GM11168 (cell line): ENCODE data around the gene RPRML.
"Not testable (repeated sequence)": the region's sequence is repeated elsewhere in the genome, so short reads cannot be mapped to it uniquely, and the experiment has no call there.

Experiments
- in situ Hi-C: fragments of 300-500 bp; cut with MboI; formaldehyde crosslinking; loops from one replicate; pipeline ENCODE4 v1.12.0; 2022; ENCODE audit warnings: low sequenced_read_pairs; ENCODE audit not compliant: unreplicated experiment

RPRML gene

DNA sequence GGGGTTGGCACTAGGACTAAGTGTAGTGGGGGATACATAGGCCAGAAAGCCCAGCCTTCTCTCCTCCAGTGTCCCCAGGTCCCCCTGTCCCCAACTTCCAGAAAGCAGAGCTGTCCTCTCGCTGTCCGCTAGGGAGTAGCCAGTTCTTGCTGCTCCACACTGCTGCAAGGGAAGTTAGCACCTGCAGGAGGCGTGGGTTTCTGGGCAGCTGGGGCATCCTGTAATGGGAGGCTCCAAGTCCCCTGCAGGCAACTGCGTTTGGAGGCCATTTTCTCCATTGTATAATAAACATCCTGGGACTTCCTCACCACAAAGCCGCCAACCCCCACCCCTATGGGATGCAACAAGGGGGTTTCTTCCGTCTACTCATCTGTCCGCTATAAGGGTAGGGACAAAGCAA is 1.7 kb downstream of the RPRML start:
- in situ Hi-C loops: no loop called here

DNA sequence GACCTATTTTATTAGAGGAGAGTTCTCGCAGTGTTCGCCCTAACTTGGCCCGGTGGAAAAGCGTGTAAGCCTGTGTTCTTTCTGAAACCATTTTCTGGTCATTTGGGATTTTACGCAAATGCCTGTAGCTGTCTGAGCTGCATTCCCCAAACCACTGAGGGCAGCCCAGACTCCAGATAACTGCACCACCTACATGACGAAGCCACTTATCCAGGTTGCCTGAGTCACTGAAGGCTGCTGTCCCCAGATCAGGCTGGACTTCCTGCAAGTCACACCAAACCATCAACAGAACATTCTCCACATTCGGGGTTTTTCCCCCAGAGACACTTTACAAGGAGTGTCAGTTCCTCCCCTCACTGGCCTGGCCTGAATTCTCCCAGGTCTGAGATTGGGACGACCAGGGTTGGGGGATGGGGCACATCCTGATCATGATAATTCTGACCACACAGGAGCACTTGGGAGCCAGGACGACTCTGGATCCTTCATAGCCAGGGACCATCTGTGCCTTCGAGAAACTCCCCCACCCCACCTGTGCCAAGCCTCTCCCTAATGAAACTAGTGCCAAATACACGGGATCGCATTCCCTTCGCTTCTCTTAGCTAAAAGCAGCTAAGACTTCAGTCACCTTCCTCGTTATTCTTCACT is 2.3 kb downstream of the RPRML start:
- in situ Hi-C loops: no loop called here

DNA sequence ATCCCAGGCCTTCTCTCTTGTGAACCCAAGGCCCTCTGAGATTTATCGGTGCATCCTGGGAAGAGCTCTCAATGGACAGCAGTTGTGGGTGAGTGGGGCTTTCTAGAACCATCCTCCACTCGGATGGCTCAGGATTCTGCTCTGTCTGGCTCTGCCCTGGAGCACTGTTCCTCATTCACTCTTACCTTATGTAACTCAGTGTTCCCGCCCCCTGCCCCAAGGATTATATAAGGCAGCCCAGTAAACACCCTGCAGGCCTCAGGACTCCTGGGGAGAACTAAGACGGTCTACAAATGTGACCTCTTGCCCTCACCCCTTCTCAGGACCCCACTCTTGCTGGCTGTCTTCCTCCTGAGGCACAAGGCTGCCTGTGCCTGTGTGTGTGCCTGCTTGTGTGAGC is 3.8 kb downstream of the RPRML start:
- in situ Hi-C loops: no loop called here

DNA sequence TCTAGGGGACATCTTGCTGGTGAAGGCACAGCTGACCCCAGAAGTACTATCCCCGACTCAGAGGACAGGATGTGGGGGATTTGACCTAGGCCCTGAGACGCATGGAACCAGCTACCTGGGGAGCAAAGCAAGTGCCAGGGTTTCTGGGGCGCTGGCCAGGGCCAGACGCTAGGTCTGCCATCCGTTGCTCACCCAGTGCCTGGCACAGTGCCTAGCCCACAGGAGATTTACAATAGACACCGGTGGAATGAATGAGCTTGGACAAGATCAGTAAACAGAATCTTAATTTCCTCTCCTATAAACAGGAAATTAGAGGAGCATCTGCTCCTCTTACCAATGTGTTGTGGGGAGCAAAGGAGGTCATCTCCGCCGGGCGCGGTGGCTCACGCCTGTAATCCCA is 5.0 kb downstream of the RPRML start:
- in situ Hi-C loops: no loop called here

DNA sequence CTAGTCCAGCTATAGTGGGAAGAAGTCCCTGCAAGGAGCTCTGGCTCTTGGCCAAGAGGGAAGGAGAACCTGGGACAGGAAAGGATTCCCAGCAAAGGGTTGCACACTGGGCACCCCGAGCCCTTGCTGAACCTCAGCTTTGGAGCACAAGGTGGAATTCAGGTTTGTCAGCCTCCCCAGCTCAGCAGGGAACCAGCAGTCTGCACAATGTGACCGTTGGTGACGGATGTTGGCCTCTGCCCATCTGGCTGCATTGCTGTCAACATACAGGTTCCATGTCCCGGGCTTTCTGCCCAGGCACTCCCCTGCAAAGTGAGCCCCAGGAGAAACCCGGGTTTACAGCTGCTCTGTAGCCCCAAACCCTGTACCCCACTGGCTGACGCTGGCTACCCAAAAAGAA is 6.7 kb downstream of the RPRML start:
- in situ Hi-C loops: no loop called here

DNA sequence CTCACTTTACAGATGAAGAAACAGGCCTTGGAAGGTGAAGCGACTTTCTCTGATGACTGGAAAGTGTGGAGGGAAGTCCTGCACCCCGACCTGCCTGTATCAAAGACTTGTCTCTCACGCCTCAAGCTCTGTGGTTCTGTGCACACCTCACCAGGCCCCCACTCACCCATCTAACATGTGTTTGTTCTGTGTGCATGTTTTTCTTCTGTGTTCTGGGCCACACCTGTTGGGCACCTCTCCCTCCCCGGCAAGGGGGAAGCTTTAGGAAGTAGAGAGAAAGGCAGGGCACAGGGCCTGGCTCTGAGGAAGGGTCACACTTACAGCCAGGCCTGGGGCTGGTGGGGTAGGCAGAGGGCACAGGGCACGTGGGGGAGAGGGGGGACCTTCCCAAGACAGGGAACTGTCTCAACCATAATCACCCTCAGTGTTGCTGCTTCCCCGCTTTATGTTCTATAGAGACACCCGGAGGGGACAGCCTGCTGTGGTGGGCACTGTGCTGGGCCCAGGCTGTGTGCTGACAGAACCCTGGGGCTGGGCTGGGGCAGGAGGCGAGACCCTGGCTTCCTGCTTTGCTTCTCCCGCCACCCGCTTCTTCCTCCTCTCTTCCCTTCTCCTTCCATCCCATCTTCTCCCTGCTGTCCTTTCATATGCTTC is 7.3 kb downstream of the RPRML start:
- in situ Hi-C loops: no loop called here

DNA sequence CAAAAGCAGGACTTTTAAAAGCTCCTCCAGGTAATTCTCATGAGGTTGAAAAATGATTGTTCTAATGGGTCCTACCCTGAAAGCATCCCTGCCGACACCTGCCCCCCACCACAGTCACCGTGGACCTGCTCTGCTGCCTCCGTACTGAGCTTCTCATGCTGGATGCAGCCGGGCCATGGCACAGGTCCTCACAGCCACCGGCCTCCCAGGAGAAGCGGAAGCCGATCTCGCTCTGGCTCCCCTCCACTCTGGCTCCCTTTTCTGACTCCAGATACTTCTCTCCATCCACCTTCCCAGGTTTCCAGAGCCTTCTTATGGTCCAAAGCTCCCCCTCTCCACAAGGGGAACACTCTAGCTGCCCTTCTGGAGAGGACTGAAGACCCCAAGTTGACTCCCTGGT is 10.2 kb downstream of the RPRML start:
- in situ Hi-C loops: no loop called here

DNA sequence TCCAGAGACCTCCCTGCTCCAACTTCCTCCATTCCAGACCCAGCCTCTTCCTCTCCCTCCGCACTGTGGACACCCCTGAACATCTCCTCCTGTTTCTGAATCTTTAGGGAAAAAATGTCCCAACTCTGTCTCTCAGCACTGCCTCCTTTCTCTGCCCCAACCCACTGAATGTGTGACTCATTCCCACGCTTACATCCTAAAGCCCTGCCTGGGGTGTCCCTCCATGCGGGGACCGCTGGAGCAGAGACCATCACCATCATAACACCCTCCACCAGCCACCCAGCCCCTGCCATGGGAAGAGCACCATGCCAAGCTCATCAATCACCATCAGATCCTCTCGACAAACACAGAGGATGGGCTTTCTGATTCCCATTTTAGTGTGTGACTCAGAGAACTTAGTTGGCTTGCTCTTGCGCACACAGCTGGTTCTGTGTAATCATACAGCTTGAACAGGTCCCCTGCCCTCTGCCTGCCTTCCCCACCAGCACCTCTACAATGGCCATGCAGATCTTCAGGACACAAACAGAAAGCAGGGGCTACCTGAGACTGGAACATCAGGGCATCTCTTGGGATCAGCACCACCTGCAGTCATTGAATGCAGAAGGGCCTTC is 10.7 kb downstream of the RPRML start:
- in situ Hi-C loops: no loop called here

DNA sequence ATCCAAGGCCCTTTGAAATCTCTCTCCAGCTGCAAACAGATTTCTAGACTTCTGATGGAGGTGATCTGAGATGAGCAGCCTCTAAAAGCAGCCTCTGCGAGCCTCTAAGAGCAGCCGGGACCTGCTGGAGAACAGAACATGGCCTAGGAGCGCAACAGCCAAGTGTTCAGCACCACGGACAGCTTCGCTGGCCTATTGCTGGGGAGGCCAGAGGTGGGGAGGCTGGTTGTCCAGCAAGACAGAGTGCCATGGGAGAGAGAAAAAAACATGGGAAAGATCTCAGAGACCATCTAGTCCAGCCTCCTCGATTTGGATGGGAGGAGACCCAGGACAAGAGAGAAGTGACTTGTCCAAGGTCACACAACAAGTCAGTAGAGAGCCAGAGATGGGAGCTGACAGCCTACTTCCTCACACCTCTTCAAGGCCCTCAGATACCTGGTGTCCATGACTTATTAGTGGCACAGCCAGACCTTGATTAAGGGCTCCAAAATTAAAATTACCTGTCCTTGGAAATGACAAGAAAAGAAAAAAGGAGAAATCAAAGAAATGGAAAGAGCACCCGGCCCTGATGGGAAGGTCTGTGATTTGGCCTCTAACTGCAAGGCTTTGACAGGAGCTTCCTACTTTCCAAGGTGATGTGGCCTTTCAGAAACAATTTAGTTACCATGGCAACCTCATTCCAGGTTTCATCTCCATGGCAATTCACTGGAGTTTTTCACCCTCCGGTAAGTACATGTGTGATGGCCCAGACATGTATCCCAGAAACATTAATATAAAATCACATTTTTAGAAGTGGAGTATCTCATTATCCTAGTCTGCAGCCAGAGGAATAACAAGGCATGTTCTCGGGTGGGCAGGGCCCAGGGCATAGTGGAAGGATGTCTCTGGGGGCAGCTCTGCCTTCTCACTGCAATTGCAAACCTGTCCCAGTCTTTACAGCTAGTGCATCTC is 14.5 kb downstream of the RPRML start:
- in situ Hi-C loops: no loop called here

DNA sequence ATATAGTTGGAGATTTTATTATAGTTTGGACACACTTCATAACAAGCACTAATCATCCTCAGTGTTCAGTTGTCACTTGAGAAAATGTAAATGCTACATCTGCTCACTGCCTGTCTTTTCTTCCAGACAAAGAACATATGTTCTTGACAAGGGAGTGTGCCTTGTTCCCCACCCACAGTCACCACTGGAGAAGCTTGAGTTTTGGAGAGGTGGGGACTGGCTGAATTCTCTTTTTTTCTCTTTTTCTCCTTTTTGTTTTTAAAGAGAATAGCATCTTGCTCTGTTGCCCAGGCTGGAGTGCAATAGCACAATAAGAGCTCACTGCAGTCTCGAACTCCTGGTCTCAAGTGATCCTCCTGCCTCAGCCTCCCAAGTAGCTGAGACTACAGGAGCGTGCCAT is 15.5 kb downstream of the RPRML start:
- in situ Hi-C loops: no loop called here

DNA sequence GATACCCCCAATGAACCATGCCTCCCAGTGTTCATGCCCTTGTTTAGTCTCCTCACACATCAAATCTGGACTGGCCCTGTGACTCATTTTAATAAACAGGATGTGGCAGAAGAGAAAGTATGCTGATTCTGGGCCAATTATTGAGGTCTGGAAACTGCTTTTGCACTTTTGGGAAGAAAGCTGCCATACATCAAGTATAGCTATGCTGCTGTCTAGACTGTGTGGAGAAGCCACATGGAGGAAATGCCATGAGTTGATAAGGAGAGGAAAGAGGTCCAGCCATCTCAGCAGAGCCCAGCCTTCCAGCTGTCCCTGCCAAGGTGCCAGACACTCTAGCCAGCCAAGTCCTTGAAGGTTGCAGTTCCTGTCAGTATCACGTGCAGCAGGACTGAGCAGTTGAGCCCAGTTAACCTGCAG is 16.7 kb downstream of the RPRML start:
- in situ Hi-C loops: no loop called here

DNA sequence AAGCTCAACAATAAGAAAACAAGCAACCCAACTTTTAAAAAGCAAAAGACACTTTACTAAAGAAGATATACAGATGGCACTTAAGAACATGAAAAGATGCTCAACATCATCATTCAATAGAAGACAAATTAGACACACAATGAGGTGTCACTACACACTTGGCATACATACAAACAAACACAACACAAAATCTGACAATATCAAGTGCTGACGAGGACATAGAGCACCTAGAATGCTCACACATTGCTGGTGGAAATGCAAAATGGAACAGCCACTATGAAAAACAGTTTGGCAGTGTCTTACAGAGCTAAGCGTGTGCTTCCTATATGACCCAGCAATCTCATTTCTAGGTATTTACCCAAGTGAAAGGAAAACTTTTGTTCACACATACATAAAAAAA is 18.9 kb downstream of the RPRML start:
- in situ Hi-C loops: no loop called here

DNA sequence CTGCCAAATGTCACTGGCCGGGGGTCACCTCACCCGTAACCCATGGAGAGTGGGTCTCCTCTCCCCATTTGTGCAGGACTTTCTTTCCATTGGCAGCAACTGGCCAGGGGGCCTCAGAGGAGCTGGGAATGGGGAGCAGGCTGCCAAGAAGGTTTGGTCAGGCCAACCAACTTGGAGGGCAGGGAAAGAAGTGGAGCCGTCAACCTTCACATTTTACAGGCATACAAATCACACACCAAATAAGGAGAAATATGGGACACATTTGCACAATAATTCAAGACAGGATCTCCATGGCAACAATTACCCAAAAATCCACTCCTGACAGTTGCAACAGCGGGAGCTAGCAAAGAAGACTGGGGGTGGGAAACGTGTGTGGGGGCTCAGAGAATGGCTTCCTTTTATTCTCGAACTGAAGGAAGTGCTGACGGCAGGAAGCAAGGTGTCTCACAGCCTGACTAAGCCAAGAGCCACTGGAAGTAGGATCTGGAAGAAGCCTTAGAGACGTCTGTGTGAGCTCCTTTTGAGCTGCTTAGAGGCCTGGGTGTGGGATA is 20.9 kb downstream of the RPRML start:
- in situ Hi-C loops: no loop called here

DNA sequence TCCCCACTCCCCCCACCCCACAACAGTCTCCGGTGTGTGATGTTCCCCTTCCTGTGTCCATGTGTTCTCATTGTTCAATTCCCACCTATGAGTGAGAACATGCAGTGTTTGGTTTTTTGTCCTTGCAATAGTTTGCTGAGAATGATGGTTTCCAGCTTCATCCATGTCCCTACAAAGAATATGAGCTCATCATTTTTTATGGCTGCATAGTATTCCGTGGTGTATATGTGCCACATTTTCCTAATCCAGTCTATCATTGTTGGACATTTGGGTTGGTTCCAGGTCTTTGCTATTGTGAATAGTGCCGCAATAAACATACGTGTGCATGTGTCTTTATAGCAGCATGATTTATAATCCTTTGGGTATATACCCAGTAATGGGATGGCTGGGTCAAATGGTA is 25.9 kb downstream of the RPRML start:
- in situ Hi-C loops: not testable (repeated sequence)

DNA sequence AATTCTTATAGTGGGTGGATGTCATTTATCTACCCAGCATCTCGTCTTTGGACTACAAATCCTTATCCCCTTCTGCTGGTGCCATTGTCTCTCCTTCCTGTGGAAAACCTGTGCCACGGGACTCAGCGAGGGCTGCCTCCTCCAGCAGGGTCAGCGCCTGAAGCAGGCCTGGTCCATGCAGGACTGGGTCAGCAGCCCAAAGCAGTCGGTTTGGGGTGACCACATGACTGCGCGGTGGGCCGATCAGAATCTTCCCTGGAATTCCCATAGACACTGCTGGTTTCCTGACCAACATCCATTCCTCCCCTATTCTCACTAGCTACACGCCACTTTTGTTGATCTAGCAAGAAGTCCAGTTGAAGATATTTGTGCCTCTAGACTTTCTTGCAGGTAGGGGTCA is 26.9 kb downstream of the RPRML start:
- in situ Hi-C loops: no loop called here

DNA sequence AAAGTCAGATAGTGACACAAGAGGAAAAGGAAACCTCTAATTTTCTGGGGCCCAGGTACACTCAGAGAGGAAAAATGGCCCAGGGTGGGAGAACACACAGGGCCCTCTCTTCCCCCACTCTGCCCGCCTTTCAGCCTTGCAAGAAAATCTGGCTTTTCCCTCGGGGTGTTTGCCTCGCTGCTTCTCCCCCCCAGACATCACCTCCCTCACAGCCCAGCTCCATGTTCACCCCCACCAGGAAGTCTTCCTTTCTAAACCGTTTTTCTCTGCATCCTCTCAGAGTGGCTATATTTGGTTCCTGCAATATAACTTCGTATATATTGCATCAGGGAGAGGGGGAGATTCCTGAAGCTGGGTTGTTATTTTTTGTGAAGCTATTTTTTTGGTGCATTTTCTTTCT is 27.3 kb downstream of the RPRML start:
- in situ Hi-C loops: no loop called here

DNA sequence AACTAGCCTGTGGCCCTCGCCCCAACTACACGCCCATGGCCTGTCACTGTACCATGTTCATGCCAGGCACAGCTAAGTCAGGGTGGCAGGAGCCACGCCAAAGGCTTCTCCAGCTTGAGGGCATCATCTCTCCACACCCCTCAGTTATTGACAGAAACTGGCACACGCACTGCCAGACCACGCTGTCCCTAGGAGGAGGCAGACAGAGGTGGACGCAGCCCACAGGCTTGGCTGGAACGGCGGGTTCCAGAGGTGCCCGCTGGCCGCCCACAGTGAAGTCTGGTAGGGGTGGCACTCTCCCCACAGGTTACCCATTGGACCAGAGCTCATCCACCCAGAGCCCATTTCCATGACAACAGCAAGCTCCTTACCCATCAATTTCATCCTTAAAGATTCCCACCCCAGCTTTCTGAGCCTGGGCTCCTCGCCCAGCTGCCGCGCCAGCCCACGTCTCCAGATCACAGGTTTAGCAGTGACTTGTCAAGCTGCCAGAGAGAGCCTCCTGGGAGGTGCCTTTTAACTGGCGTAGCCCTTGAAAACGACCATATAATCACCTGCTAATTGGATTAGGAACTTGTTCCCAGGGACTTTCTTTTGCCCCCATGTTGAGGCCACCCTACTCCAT is 27.9 kb downstream of the RPRML start:
- in situ Hi-C loops: no loop called here

DNA sequence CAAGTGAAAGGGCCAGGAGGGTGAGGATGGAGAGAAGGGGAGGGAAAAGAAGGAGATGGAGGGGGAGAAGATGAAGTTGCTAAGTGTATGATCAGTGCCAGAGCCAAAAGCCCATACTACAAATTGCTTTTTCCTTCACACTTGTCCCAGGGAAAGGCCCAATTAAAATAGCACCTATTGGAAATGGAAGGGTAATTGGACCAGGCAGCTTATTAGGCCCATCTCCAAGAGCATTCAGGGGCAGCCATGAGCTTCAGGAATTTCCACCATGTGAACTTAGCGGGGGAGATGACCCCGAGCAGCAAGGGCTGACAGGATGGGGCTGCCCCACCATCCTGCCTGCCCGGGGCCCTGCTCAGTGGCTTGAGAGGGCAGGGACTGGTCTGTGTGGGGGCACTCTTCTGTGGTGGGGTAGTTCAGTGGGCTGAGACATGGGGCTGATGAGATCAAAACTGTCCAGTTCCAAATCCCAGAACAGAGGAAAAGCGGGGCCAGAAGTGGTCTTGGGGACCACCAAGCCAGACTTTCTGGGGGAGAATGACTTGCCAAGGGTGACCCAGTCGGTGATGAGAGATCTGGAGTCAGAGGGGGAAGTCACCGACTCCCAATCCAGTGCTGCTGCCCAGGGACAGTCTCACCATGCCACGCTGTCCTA is 28.6 kb downstream of the RPRML start:
- in situ Hi-C loops: no loop called here

DNA sequence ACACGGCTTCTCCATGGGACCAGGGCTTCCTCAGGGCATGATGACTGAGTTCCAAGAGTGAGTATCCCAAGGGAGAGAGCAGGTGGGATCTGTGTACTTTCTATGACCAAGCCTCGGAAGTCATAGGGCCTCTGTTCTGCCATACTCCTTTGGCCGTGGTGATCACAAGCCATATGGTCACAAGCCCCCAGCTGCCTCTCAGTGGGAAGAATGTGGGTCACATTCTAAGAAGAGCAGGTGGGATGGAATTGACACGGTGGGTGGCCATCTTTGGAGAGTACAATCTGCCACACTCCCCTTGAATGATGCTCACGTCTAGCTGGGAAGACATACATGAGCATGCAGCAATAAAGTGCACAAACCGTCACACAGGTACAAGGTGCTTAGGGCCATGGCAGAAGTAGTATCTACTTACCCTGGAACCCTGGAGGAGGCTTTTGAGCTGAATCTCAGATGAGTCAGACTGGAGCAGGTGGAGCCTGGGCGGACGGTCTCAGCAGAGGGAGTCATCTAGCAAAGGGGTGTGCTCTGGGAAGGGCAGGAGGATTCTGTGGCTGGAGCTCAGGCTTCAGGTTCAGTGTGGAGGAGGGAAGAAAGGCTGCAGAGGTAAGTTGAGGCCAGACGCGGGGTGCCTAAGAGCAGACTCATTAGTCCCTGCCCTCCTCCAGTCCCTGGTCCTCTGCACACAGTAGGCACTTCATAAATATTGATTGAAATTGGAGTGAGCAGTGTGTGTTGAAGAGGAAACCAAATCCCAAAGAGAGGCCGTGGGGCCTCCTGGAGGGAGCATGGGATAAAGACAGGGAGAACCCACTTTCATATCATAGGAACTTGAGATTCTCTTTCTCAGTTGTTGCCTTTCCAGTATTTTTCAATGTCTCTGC is 29.5 kb downstream of the RPRML start:
- in situ Hi-C loops: no loop called here
